ENCODE measurements around the gene HTT.
A peak's percentile ranks its signal among the peaks of the same experiment; 100 is the strongest.

Gene HTT

DNA sequence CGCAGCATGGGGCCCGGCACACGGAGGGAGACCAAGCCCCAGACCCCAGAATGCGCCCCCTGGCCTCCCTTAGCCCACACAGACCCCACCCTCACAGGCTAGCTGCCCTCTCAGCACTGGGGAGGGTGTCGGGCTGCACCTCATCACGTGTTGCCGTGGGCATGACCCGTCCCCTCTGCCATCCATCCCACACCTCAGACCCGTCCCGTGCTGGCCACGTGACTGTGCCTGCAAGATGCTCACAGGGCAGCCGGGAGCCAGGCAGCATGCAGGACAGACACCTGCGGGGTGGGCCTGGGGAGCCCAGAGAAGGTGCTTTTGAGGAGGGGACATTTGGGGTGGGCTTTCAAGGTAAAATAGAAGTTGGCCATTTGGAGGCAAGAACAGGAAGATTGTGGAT, 179.3 kb downstream of the HTT start:
- DNase-seq = no peak

- no peak for DNase-seq
Observed at GRCh38 chr4:3254302-3255131, 180.0 kb downstream of the HTT start.

- no peak for DNase-seq
Observed at GRCh38 chr4:3255611-3256186, 181.2 kb downstream of the HTT start.

- DNase-seq = no peak
Observed at GRCh38 chr4:3256230-3257102, 182.0 kb downstream of the HTT start.

GRCh38 chr4:3257103-3257555, 182.6 kb downstream of the HTT start:
- no peak for DNase-seq

GRCh38 chr4:3257556-3258482, 183.3 kb downstream of the HTT start:
- no peak for DNase-seq

GRCh38 chr4:3261411-3262207, 187.1 kb downstream of the HTT start:
- DNase-seq = no peak

DNA sequence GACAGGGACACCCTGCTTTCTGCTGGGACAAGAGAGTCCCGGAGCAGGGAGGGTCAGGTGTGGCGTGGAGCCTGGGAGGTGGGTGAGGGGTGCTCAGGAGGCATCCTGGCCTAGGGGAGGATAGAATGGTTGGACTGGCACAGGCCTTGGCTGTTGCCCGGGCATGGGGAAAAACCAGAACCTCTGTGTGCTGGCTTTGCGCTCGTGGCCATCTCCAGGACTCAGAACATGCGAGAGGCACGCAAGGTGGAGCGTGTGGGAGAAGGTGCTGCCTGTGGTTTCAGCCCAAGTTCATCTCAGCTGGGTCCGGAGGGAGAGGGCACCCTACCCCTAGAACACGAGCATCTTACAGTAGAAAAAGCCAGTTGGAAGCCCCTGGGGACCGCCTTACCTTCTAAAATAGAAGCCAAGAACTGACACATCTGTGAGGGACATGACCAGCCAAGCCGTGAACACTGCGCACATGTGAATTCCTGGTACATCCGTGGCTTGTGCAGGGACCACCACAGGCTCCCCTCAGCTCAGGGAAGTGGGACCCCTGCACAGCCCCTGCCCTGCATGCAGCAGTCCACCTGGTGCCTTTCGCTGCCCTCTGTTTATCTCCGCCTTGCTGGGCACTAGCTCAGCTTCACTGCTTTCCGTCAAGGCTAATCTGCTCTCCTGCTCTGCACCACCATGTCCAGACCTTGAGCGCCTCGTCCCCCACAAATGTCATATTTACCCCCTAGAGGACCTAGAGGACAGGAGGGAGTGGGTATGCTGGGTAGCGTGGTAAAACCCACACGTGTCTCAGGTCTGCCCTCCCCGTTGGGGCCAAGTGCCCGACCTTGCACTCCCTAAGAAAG, 187.9 kb downstream of the HTT start:
- no peak for DNase-seq

DNA sequence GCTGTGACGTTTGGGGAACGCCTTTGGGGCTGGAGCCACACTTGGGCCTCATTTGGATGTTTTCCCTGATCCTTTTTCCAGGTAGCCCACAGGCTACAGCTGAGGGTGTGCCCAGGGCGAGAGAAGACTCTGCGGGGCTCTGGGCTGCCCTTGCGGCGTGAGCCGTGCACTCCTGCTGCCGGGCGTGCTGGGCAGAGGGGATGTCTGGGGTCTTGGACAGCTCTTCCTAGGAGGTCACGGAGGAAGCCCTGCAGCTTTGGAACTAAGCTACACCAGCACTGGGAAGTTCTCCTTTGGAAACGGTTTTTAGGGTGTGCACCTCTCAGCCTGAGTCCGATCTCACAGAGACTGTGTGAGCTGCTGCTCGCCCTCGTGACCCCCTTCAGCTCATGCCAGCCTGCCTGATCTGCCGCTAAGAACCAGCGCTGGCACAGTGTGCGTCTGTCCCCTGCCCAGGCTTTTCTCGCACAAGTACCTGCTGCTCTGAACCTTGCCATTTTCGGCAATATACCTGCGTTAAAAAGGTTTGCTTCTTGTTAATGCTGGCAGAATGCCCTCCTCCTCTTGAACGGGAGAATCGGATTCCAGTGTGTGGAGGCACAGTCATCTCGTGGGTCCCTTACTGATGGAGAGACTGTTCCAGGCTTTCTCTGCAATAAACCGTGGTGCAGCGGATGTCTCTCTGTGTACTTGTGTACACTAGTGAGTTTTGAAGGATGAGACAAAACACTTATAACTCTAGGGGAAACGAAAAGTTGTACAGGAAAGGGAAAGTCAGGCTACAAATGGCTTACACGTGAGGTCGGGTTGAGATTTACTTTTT, 188.8 kb downstream of the HTT start:
- DNase-seq = no peak

- DNase-seq = no peak
Observed at GRCh38 chr4:3263876-3264193, 189.4 kb downstream of the HTT start.

DNA sequence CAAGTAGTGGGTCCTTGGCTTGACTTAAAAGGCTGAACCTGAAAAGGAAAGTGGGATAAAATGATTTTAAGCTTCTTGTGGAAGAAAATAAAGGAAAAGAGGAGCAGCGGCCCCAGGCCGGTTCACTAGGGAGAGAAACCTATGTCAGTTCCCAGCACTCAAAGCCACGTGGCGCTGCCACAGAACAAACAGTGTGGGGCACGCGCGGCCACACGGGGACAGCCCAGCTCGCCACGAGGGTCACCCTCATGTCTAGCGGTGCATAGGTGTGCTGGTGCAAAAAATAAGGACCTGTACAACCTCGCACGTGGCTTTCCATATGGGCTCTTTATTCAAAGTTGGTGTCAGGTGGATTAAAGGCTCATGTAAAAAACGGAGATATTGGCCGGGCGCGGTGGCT, 191.6 kb downstream of the HTT start:
- no peak for DNase-seq

DNA sequence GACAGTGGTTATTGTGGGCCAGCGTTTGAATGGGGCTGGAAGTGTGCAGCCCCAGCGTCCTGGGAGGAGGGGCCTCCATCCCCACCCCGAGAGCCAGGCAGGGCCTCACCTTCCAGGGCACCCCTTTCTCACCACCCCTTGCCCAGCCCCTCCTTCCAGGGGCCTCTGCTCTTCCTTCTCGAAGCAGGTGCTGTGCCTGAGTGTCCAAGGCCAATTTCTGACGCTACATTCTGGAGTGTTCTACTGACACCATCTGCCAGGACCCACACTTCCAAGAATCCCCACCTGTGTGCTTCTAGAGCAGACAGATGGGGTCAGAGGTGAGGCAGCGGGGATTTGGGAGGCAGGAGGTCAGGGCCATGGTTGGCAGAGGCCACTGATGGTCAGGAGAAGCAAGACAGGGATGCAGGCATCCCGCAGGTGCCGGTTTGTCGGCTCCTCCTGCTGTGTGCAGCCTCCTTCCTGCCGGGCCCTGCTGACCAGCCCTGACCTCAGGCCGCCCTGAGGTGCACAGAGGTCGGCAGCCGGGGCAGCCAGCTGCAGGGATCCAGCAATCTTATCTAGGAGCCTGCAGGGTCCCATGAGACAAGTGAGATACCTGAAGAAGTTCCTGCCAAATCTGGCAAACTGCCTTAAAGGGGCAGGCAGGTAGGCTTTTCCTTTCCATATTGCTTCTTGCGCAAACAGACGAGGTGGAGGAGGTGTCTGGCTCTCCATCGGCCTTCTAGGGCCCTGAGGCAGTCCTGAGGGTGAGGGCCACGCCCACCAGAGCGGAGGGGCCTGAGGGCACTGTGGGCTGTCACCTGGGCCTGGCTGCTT, 193.3 kb downstream of the HTT start:
- DNase-seq = no peak

DNA sequence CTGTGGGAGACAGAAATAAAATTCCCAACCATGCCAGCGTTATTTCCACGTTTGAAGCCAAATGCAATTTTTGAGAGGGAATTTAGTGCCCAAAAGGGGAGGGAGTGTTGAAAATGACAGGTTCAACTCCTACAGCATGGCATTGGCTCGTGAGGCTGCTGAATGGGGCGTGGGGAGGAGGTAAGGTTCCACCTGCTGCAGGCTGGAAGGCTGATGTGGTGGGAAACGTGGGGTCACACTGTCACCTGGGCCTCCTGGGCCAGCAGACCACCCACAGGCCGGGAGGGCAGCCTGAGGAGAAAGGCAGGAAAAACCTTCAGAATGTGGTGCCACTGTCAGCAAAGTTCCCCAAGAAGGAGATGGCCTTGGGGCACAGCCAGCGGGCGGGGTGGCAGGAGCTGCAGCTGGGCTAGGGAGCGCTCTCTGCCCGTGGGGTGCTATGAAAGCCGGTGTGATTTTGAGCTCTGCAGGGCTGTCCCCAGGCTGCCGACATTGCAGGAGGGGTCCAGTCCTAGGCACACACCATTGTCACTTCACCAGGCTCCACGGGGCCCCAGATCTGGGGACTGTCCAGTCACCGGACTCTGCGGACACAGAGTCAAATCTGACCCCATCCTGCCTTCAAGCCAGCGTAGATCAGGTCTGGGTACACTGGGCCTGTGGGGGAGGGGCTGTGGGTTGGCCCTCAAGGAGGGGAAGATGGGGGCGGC, 194.1 kb downstream of the HTT start:
- DNase-seq = no peak

DNA sequence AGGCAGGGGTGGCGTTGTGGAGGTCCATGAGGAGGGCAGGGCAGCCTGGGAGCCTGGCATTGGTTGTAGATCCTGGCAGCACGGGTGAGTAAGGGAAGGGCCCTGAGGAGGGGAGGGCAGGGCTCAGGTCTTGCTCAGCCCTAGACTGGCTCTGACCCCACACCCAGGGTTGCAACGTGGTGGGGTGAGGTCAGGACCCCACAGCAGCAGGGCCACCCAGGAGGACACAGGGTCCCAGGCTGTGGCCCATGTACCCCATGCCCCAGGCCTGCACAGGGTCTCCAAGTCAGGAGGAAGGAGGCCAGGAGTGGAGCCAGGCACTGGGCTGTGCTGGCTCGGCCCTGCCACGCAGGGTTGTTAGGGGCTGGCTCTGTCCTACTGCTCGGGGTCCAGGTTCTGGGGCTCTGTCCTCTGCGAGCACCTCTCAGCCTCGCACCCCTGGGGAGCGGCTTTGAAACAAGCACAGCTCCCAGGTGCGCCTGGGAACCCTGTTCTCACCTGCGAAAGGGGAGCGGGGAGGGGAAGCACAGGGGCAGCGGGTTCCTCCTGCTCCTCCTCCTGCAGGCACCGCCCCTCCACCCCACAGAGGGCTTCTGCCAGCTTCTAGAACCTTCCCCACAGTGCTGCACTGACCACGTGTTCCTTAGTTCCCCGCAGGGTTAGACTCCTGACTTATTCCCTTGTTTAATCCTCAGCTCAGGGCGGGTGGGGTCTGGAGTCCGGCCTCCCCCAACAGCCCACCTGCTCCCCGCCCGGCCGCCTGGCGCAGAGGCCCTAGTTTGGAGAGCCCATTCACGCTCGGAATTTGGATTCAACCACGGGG, 194.8 kb downstream of the HTT start:
- DNase-seq = no peak

GRCh38 chr4:3269991-3270611, 195.6 kb downstream of the HTT start:
- DNase-seq = no peak

DNA sequence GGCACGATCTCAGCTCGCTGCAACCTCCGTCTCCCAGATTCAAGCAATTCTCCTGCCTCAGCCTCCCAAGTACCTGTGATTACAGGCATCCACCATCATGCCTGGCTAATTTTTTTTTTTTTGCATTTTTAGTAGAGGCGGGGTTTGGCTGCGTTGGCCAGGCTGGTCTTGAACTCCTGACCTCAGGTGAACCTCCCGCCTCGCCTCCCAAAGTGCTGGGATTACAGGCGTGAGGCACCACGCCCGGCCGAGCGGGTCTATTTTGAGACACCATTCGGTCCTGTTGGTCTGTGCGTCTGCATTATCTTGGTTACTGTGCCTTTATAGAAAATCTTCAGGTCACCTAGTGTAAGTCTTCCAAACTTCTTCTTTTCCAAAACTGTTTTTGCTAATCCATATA, 196.7 kb downstream of the HTT start:
- DNase-seq = no peak

DNA sequence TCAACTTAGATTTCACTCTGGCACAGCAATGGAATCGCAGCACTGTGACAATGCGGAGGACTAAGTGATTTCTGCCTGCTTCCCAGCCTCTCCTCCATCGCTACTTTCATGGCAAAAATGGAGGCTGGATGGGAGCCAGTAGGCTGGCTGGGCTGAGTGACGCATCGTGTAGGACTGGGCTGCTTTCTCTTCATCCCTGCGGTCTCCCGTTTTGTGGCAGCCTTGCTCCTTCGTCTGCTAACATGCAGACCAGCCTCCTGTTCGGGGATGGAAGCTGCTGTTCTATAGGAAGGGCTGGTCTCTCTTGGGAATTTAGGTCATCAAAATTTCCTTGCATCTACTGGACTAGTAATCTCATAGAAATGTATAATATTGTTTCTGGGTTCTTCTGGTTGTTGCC, 202.5 kb downstream of the HTT start:
- DNase-seq = peak in 1 of 2 experiments; percentile 39

Data from NCI-H446 (cell line).